HepG2 (cell line): ENCODE results near the gene AIF1. TPM values are rescaled to one million over a fixed set of nuclear protein-coding genes. Genes with fewer than 3 reads are reported as not detected.

Experiments used
- AHR ChIP-seq: IDR thresholded peaks from 2 replicates; pipeline ENCODE4 v1.6.1; 2018; ENCODE audit warnings: missing genetic modification reagents, missing compliant biosample characterization
- ASH2L ChIP-seq: fragments of 300-600, 200-600 bp; sonication (generic); IDR thresholded peaks from 2 replicates; pipeline ENCODE4 v1.7.0; 2017; ENCODE audit warnings: low read depth, mild to moderate bottlenecking, moderate library complexity, mixed read lengths, low read length; ENCODE audit not compliant: insufficient read length
- ATF6 ChIP-seq: sonication (generic); formaldehyde crosslinking; conservative IDR thresholded peaks from 2 replicates; pipeline ENCODE4 v1.4.0; 2020; ENCODE audit warnings: missing genetic modification reagents
- GFI1 ChIP-seq: sonication (generic); formaldehyde crosslinking; IDR thresholded peaks from 2 replicates; pipeline ENCODE4 v1.5.0; 2020; ENCODE audit warnings: missing genetic modification reagents, mild to moderate bottlenecking, borderline replicate concordance
- LRRFIP1 ChIP-seq: sonication (generic); formaldehyde crosslinking; conservative IDR thresholded peaks from 2 replicates; pipeline ENCODE4 v1.4.0; 2020; ENCODE audit warnings: missing genetic modification reagents
- MAZ ChIP-seq, 2 experiments: sonication (generic) in 1 of 2; formaldehyde crosslinking in 1 of 2; IDR thresholded peaks; 2 replicates each; pipeline versions ENCODE4 v1.5.0 to v1.6.1; 2012 to 2020; ENCODE audit warnings: low read depth in 2 of 2, mild to moderate bottlenecking in 2 of 2, borderline replicate concordance in 1 of 2, improper control_type of control experiment in 1 of 2, low read length in 1 of 2, missing genetic modification reagents in 1 of 2, moderate library complexity in 1 of 2
- MBNL3 ChIP-seq: fragments of 250-450 bp; sonication (Bioruptor Pico); conservative IDR thresholded peaks from 2 replicates; pipeline ENCODE4 v1.8.0; 2022; ENCODE audit warnings: mild to moderate bottlenecking, inconsistent platforms
- MXD4 ChIP-seq: IDR thresholded peaks from 2 replicates; pipeline ENCODE4 v1.6.1; 2016; ENCODE audit warnings: mild to moderate bottlenecking, missing biosample characterization, missing genetic modification reagents
- PHF21A ChIP-seq: sonication (generic); formaldehyde crosslinking; IDR thresholded peaks from 2 replicates; pipeline ENCODE4 v1.5.0; 2020; ENCODE audit warnings: mild to moderate bottlenecking, missing genetic modification reagents
- RELA ChIP-seq: sonication (generic); formaldehyde crosslinking; IDR thresholded peaks from 2 replicates; pipeline ENCODE4 v1.4.0; 2020; ENCODE audit warnings: missing genetic modification reagents
- REPIN1 ChIP-seq: sonication (generic); formaldehyde crosslinking; IDR thresholded peaks from 2 replicates; pipeline ENCODE4 v1.8.0; 2022; ENCODE audit warnings: missing genetic modification reagents, low read depth, mild to moderate bottlenecking, borderline replicate concordance
- RFXANK ChIP-seq: IDR thresholded peaks from 2 replicates; pipeline ENCODE4 v1.6.1; 2016
- SATB2 ChIP-seq: sonication (generic); formaldehyde crosslinking; IDR thresholded peaks from 2 replicates; pipeline ENCODE4 v1.5.0; 2020; ENCODE audit warnings: missing genetic modification reagents
- TBX2 ChIP-seq: sonication (generic); formaldehyde crosslinking; IDR thresholded peaks from 2 replicates; pipeline ENCODE4 v1.5.0; 2020; ENCODE audit warnings: missing genetic modification reagents, mild to moderate bottlenecking, borderline replicate concordance
- TSC22D2 ChIP-seq: sonication (generic); formaldehyde crosslinking; IDR thresholded peaks from 2 replicates; pipeline ENCODE4 v1.5.1; 2020; ENCODE audit warnings: missing genetic modification reagents, mild to moderate bottlenecking, borderline replicate concordance
- ZFP90 ChIP-seq: sonication (generic); formaldehyde crosslinking; IDR thresholded peaks from 2 replicates; pipeline ENCODE4 v1.8.0; 2022; ENCODE audit warnings: missing genetic modification reagents, mild to moderate bottlenecking, inconsistent platforms, borderline replicate concordance
- ZMYM3 ChIP-seq: sonication (generic); formaldehyde crosslinking; IDR thresholded peaks from 2 replicates; pipeline ENCODE4 v1.5.1; 2020; ENCODE audit warnings: mild to moderate bottlenecking, missing genetic modification reagents
- ZNF12 ChIP-seq: sonication (generic); formaldehyde crosslinking; IDR thresholded peaks from 2 replicates; pipeline ENCODE4 v1.5.0; 2020; ENCODE audit warnings: missing genetic modification reagents
- ZNF44 ChIP-seq: sonication (generic); formaldehyde crosslinking; IDR thresholded peaks from 2 replicates; pipeline ENCODE4 v1.5.1; 2020; ENCODE audit warnings: mild to moderate bottlenecking, missing genetic modification reagents
- ZNF484 ChIP-seq: sonication (generic); formaldehyde crosslinking; IDR thresholded peaks from 2 replicates; pipeline ENCODE4 v1.5.1; 2020; ENCODE audit warnings: mild to moderate bottlenecking, low read depth, missing genetic modification reagents, borderline replicate concordance
- ZNF510 ChIP-seq: sonication (generic); formaldehyde crosslinking; IDR thresholded peaks from 2 replicates; pipeline ENCODE4 v1.4.0; 2020; ENCODE audit warnings: low read depth, mild to moderate bottlenecking, missing genetic modification reagents
- ZZZ3 ChIP-seq: sonication (generic); formaldehyde crosslinking; IDR thresholded peaks from 2 replicates; pipeline ENCODE4 v1.4.0; 2020; ENCODE audit warnings: missing genetic modification reagents, mild to moderate bottlenecking, borderline replicate concordance
- polyA plus RNA-seq, 8 experiments: library from polyadenylated mRNA; depleted of rRNA in 3 of 8; stranded (reverse) in 7 of 8; unstranded in 1 of 8; fragments of >200 nt; fragmentation: Illumina TruSeq in 4 of 8; extraction: Trizol in 4 of 8; gene quantifications; 2 replicates each; pipeline versions ENCODE4 v1.2.1 to v1.2.3, GENCODE V29; 2011 to 2016; ENCODE audit warnings: low read depth in 4 of 8, missing spikeins in 1 of 8, mixed read lengths in 1 of 8; ENCODE audit not compliant: insufficient read depth in 1 of 8
- total RNA-seq, 5 experiments: library from RNA; depleted of rRNA; stranded (reverse); fragments of >200 nt; fragmentation: Illumina TruSeq; extraction: Trizol; gene quantifications; 2 replicates each; pipeline ENCODE4 v1.2.3, GENCODE V29; 2016; ENCODE audit warnings: low read depth in 1 of 5

AIF1 gene
- total and polyA plus RNA-seq, 2 of the 13 experiments (the other 11 are each of a cell fraction or from before 2014, with no cell fraction given) = 1.5 TPM; not detected in 1

DNA sequence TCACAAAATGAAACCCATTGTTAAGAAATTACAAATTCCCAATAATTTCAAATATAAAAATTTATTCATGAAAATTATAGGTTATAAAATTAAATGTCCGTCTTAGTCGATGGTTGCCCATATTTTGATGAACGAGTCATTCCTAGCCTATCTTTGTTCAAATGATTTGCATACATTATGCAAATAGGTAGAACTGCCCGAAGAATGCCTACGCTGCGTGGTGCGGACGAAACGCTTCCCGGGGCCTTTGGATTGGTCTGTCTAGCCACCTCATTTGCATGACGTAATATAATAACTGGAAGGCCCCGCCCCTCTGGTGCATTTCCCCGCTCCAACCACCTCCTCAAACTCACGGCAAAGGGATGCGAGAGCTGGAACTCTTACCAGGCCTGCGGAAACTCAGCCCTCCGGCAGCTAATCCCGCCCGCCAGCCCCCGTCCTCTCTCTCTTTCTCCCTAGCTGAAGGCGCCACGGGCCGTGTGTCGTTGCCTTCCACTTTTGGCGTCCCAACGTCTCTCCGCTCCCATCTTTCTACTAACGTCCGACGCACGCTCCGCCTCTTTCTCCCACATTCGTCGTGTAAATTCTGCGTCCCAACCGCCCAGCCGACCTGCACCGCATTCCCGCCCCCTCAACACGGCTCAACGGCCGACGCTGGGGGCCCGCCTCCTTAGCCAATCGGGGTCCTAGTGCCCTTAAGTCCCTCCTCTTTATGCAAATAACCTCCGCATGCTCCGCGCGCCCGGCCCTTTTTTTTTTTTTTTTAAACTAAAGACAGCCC, 5.0 kb downstream of the AIF1 start (continued):
- TF ChIP-seq MAZ (IDR thresholded peaks at IDR 0.05; ENCODE audit: borderline replicate concordance, low read depth, low read length) (no peak; the same call in 1 of the 2 replicates), MAZ (CRISPR knock-in tag; IDR thresholded peaks at IDR 0.05; ENCODE audit: low read depth) (0 out of 2 replicates have a peak, but pooled peaks have one; percentile 45), ZNF44 (CRISPR knock-in tag) (no peak), TBX2 (peak; percentile 97), ASH2L (peak; percentile 58), TSC22D2 (CRISPR knock-in tag) (no peak; the same call in 1 of the 2 replicates), MXD4 (CRISPR knock-in tag) (peak; percentile 52; the same call in 1 of the 2 replicates), RELA (CRISPR knock-in tag) (no peak), ZNF510 (peak; percentile 86; the same call in 1 of the 2 replicates), REPIN1 (peak; percentile 85; the same call in 1 of the 2 replicates), GFI1 (CRISPR knock-in tag) (peak; percentile 52), ZZZ3 (CRISPR knock-in tag) (no peak; the same call in 1 of the 2 replicates), ZFP90 (CRISPR knock-in tag) (peak; percentile 43; the same call in 1 of the 2 replicates), PHF21A (CRISPR knock-in tag) (peak; percentile 73), RFXANK (CRISPR knock-in tag) (no peak), AHR (CRISPR knock-in tag) (no peak), ZNF484 (CRISPR knock-in tag) (no peak), MBNL3 (CRISPR knock-in tag) (no peak), ZMYM3 (CRISPR knock-in tag) (peak; percentile 35; the same call in 1 of the 2 replicates), ATF6 (CRISPR knock-in tag) (peak; percentile 50; the same call in 1 of the 2 replicates), LRRFIP1 (CRISPR knock-in tag) (no peak), ZNF12 (CRISPR knock-in tag) (no peak), SATB2 (no peak)
